ENCODE results near the gene MYO5B.
"Not testable (repeated sequence)": the region's sequence is repeated elsewhere in the genome, so short reads cannot be mapped to it uniquely, and the experiment has no call there.

The MYO5B gene

DNA sequence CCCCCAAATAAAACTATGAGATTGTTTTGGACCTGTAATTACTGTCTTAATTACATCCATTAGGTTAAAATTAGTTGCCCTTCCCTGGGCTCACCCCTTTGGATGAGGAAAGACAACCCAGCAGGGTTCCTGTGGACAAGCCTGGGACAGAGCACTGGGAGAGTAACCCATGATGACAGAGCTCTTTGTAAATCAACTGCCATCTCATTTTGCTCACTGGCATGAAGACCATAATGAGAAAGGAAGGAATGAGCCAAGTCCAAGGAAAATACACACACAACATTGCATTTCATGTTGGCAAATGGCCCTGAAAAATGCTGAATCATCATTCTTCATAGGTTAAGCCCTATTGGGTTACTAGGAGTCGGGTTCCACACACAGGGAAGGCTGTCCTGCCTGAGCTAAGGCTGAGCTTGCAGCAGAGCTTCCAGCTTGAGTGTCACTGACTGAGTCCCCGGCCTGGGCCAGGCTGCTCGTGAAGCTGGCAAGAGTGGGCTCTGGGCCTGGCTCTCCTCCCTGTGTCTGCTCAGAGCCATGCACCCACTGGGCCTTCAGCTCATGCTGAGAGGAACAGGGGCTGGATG lies 287.5 kb downstream of the MYO5B start:
- DNase-seq = no peak

DNA sequence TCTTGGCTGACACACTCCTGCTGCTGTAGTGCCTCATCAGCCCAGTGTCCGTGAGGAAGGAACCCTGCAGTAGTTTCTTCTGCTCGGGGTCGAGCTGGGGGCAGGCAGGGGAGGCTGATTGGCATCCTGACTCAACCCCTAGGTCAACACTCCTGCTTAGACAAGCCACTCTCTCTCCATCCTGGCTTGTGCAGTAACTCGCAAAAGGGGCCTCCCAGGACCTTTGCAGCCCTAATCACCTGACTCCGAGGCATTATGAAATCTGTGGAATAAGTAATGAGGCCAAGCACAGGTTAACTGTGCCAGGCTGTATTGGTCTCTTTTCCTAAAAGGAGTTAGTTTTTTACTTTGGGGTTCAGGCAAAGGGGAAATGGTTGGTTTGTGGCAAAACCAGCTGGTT lies 289.2 kb downstream of the MYO5B start:
- DNase-seq = no peak

DNA sequence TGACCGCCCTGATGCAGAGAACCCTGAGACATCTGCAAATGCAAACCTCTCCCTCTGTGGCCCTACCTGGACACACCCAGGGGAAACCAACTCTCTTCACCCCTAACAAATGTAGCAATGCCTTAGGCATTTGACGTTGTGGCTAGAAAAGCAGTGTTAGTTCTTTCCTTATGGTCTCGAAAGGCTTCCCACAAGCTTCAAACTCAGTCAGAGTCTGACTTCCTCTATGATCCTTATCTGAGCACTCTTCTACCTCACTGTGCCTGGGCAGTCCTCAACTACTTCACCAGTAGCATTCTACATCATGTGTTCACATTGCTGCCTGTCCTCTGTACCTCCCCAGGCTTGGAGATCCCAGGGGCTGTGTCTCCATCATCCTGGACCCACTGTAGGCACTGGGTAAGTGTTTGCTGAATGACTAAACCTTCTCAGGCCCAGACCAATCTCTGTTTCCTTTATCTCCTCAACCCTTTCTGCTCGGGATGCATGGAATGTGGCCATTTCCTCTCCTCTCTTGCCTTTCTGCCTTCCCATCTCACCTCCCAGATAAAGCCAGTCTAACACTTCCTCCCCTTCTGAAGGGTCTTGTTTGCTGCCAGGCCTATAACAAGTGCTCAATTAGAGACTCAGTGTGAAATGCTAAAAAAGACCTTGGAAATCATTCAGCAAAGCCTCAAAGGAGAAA lies 289.9 kb downstream of the MYO5B start:
- no peak for DNase-seq

DNA sequence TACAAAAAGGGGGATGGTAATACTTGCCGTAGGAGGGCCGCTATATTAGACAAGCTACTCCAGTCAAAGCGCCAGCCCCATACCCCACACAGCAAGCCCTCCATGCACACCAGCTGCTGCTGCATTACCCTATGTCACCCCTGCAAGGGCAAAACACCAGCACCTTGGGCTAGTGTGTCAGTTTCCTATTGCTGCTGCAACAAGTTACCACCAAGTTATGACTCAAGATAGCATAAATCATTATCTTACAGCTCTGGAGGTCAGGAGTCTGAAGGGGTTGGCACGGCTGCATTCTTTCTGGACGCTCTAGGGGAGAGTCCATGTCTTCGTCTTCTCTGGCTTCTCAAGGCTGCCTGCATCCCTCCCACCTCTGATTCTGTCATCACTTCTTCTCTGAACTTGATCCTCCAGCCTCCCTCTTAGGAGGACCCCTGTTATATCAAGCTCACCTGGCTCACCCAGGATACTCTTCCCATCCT lies 293.0 kb downstream of the MYO5B start:
- DNase-seq = no peak

DNA sequence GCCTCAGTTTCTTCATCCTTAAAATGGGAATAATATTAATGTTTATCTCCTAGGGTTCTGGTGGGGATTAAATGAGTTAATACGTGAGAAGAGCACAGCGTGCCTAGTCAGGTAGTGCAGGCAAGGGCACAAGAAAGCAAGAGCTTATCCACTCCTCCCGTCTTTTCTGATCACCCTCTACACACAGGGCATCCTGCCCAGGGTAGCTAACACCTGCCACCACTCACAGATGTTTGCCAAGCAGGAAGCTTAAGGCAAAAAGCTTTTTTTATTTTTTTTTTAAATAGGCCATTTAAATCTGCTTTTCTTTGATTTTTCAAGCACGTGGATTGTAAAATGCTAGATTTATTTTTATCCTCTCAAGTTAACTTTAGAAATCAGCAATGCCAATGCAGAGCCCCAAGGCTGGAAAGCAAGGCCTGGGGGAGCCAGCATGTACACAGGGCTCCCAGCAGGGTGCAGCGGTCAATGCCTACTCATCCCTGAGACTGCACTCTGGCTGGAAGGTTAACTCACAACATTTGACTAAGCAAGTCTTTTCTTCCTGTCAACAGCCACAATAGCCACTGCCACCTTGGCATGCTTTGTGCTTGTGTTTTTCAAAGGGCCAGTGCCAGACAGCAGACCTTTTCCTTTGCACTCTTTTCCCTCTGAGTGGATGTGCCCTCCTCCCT lies 295.2 kb downstream of the MYO5B start:
- no peak for DNase-seq

DNA sequence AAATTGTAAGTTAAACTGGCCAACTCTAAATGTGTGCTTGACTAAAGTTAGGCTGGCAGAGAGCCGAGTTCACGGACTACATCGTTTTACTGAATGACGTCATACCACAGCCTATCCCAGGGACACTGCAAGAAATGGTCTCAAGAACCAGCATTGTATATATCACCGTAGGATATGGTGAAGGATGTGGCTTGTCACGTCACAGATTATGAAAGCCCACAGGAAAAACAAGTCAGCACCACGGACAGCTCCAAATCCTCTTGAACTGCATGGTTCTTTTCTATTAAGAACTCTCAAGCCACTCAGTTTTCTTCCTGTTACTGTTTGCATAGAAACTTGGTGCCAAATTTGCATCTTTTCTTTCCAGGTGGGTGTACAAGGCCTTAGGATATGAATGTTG lies 296.5 kb downstream of the MYO5B start:
- DNase-seq = no peak

DNA sequence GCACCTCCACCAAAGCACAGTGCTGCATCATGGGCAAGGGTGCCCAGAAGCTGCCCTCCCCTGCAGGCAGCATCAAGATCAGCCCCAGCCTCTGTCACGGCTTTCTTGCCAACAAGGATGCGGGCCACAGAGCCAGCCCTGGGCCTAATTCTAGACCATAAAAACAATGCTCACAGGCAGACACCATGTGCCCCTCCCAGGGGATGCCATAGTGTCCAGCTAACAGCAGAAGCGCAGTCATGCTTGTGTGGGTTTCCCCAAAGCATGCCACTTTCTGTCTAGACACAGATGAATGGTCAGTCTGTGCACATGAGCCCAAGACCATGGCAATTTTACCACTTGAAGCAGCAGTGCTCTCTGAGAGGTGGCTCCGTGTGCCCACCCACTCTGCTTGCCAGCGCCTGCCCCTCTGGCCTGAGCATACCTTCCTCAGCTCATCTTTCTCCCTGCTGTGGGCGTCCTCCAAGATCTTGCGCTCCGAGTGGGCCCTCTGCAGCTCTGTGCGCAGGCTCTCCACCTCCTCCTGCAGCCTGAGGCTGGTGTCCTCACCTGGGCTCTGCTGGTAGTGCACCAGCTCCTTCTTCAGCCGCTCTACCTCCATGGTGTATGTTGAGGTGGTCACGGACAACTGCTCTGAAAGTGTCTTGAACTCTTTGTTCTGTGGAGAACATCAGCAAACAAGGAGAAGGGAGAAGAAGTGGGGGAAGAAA lies 300.3 kb downstream of the MYO5B start:
- no peak for DNase-seq

DNA sequence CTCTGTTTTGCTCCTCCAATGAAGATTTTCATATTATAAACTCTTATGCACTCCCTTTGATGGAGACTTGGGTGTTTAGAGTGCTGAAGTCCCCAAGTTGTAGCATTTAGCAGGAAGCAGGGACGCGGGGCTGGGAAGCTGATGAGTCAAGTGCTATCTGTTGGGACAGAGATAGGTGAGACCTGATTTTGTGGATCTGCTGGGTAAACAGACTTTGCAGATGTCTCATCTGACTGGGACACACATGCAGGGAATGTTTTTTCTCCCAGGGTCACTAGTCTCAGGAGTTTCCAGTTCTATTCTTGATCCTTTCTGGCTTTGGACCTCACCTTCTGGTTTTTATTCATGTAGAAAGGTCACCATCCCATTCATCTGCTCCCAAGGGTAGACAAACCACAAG lies 301.9 kb downstream of the MYO5B start:
- no peak for DNase-seq

DNA sequence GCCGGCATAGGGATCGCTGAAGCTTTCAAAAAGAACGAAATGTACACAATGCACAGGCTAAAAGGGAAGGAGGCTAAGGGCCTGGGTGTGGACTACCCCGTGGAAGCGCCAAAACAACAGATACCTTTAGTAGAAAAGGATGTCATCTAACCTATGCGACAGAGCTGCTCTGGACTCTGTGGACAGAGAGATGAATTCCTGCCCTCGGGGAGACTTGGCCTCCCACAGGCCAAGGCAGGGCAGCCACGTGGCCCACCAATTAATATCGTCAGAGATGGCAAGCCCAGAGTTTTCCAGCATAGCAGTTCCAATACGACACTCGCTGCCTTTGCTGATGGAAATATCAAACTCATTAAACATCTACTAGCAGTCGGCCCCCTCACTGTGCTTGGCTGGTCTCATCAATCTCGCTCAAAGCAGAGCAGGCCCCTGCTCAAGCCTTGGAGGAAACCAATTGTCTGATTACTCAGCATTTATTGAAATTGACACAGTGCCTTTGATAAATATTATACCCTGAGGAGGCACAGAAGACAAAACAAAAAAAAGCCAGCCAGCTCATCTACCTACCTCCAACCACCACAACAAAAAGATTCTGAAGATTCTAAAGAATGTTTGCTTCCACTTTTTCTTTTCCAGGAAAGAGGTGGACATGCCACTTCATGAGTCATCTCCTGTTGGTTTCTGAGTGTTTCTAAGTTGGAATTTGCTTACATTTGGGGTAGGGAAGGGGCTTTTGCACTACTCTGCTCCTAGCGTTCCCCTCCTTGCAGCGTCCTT lies 302.6 kb downstream of the MYO5B start:
- DNase-seq = no peak

DNA sequence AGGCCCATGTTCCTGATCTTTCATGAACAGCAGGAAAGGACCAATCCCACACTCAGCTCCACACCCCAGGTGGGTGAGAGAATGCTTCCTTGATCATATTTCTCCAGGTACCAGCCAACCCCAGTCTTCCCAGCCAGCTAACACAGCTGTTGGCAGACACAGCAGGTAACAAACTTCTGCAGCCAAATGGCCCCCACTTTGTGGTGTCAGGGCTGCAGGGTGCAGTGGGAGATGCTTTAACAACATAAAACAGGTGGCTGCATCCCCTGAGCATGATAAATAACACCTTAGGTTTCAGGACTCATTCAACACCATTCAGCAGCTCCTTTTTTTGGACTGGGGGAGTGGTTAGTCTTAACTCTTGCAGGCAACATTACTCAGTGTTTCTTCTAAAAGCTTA lies 304.9 kb downstream of the MYO5B start:
- no peak for DNase-seq

DNA sequence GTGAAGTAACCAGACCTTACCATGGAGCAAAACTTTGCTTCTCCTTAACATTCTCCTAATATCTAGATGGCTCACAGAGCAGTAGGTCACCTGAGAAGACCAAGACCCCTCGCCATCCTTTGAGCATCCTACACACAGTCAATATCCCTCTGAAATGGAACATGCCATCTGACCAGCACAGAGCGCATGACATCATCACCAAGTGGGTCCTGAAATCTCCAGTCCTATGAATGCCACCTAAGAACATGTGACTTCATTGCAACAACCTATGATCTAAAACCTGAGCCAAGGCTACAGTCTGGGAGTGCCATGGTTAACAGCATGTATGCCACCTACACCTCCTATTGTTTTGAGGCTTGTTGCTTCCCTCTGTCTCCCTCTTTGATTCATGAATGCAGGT lies 305.4 kb downstream of the MYO5B start:
- DNase-seq = not testable (repeated sequence)

DNA sequence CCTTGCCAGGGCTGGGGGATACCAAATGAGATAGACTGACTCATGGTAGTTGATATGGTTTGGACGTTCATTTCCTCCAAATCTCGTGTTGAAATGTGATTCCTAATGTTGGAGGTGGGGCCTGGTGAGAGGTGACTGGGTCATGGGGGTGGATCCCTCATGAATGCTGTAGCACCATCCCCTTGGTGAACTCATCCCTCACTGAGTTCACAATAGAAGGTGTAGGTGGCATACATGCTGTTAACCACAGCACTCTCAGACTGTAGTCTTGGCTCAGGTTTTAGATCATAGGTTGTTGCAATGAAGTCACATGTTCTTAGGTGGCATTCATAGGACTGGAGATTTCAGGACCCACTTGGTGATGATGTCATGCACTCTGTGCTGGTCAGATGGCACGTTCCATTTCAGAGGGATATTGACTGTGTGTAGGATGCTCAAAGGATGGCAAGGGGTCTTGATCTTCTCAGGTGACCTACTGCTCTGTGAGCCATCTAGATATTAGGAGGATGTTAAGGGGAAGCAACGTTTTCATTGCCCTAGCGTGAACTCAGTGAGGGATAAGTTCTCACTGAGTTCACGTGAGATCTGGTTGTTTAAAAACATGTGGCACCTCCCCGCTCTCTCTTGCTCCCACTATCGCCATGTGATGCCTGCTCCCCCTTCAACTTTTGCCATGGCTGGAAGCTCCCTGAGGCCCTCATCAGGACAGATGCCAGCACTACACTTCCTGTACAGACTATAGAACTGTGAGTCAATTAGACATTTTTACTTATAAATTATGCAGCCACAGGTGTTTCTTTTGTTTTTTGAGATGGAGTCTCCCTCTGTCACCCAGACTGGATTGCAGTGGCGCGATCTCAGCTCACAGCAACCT lies 307.8 kb downstream of the MYO5B start:
- no peak for DNase-seq

DNA sequence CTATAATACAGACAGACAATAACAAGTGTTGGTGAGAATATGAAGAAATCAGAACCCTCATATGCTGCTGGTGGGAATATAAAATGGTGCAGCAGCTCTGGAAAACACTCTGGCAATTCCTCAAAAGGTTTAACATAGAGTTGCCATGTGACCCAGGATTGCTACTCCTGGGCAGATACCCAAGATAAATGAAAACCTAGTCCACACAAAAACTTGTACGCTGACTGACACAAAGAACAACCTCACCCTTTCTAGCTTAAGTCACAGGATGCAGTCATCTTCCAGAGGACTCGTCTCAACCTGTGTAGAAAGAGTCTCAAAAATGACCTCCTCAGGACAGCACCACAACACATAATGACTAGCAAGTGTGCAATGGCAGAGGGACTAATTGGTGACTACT lies 310.0 kb downstream of the MYO5B start:
- DNase-seq = no peak

DNA sequence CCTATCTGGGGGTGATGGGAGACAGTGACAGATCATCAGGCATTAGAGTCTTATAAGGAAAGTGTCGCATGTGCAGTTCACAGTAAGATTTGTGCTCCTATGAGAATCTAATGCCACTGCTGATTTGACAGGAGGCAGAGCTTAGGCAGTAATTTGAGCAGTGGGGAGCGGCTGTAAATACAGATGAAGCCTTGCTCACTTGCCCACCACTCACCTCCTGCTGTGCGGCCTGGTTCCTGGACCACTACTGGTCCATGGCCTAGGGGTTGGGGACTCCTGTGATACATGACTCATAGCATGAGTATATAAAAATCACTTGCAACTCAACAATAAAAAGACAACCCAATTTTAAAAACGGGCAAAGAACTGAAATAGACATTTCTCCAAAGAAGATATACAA lies 310.5 kb downstream of the MYO5B start:
- no peak for DNase-seq

DNA sequence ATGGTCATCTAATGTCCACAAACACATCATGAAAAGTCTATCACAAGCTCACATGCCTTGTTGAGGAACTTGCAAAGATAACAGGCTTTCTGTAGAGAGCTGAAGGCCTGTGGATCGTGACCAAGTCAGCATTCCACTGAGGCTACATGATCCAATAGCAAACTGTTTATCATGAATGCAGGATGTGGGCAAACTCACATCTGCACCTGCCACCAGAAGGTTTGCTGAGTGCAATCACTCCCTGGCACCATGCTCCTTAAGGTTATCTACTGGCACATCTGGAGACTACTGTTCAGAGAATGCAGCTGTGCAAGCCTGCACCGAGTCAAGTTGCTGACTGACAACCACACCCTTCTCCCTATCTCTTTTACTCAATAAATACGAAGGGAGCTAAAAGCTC lies 314.3 kb downstream of the MYO5B start:
- DNase-seq = no peak

DNA sequence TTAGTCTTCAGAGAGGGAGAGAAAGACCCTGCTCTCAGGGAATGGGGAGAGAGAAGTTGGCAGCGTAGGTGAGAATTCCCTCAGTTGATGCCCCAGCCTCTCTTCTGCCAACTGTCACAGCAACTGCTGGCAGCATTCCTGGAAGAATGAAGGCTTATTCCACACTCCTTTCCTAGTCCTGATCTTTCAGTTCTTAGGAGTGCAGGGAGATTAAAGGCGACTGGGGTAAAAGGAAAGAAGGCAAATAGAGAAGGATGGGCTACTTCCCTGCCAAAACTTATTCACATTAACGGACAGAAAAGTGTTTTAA lies 315.7 kb downstream of the MYO5B start:
- DNase-seq = no peak

DNA sequence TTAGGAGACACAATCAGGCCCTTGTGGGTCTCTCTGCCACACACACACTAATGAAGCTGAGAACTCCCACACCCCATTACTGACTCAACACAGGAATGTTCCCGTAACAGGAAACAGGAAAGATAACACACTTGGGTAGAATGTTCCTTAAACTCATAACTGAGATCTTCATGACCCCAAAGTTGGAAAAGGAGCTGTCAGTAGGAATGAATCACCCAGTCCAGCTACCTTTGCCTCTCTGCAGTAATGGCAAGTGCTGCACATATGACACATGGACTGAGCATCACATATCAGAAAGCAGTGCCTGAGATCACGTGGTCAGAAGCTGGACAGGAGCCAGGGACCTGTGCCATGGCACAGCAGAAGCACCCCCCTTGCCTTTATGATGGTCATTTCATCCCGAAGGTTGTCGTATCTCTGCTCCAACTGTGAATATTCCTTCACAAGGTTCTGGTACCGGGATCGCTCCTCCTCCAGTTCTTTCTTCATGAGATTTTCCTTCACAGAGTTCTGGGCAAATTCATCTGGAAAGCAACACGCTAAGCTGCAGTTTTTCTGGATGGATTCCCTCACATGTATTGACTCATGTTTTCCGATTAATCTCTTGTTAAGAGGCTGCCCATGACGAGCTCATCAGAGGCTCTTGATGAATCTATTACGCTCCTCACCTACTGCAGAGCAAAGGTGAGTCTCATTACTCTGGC lies 316.2 kb downstream of the MYO5B start:
- DNase-seq = no peak

DNA sequence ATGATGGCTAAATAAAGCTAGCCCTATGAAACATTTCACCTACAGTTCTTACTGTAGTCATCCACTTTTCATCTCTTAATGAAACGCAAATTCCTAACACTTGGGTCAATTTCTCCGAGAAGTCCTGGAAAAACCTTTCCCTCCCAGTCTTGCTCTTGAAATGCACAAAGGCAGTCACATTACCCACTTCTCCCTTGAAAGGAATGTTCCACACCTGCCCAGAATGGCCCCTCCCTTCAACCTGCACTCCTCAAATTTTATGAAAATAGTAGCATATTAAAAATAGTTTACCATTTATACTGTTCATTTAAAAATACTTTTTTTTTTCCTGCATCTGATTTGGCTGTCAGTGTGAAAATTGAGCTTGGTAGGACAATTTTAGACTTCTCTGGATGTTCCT lies 316.9 kb downstream of the MYO5B start:
- DNase-seq = no peak

DNA sequence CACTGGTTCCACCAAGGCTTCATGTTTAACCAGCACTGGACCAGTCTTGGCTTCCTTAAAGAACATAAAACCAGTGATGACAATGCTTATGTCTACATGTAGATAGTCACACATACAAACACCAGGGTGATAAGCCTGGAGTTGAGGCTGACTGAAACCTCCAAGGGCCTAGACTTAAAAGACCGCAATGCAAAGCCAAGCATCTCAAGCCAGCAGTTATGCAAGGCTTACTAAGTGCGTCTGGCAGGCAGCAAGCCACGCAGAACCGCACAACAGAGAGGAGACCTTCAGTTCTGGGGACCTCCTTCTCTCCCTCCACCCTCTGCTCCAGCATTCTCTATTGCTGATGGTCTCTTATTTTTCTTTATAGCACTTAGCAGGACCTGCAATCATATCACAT lies 318.4 kb downstream of the MYO5B start:
- DNase-seq = no peak

DNA sequence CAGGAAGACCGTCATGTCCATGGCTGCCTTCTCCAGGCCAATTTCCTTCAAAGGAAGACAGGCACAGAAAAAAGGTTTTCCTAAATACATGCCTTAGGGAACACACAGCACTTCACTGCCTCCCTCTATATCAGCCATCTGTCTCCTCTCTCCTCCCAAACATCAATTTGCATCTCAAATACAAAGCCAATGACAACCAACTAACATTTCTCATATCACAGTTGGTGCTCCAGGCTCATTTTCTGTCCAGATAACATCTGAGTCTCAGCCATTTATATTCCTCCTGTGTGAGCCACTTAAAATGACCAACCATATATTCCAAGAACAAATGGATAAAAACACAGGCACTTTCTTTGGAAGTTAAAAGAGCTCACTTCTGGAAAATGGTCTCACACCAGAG lies 319.2 kb downstream of the MYO5B start:
- DNase-seq = no peak

DNA sequence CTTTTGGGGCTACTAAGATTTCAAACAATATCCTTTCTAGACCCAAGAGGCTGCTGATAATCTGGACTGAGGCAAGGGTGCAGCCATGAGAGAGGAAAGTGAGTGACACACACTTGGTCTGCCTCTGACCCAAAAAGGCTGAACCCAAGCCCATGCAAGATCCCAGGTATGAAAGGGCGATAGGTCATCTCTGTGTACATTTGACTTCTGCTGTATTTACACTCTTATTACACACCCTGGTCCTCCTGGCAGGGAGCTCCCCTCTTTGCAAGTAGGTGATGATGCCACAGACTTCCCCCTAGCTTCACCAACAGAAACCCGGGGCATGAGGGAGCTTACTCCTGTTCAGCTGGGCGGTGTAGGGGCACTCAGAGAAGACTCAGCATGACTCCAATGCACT lies 319.8 kb downstream of the MYO5B start:
- no peak for DNase-seq

DNA sequence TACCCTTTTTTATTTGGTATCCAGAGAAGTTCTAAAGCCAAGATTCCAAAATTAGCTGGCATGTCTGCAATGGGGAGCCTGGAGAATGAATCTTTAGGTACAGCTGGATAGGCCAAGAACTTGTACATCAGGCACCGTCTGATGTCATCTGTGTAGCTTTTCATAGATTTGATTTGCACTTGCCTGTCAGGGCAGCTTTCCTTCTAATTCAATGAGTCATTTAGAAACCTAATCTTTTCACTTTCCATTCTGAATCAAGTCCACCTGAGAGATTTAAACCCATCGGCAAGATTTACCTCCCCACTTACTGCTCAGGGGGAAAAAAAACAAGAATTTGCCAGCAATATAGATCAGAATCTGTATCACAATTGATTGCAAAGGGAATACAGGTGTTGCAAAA lies 320.7 kb downstream of the MYO5B start:
- DNase-seq = no peak
